NCI-H1105 treated with DMSO at 0.1 percent for 48 hours (cell line): Measurements from ENCODE around the gene ANKFY1.
"Not testable (repeated sequence)": the region's sequence is repeated elsewhere in the genome, so short reads cannot be mapped to it uniquely, and the experiment has no call there.

Experiments
- DNase-seq: peaks from one replicate; lab custom pipeline; 2025; lab: John Stamatoyannopoulos, UW

ANKFY1 gene

DNA sequence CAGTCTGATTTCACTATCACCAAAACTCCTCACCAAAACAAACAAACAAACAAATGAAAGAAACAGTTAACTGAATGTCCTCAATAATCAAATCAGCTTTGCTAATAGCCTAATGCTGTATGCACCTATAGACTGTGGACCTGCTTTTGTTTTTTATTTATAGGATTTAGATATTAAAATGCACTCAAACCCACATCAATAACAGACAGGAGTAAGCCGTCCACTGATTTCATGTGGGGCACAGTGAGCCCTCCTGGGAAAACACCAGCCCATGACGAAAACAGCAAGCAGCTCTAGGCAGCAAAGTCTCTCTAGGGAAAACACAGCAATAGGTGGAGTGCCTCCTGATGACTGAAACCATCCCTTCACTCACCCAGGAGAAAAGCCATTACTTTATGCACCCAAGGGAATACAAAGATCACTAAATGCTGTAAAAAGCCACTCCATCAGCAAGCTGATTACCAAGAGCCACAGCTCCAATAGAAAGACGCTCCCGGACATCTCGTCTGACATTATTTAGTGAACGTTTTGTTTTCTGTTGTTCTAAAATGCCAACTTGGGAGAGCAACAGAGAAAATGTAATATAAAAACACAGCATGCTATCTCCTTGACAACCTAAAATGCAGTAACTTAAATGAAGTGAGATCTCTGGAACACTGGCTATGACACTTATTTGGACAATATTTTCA is 47.8 kb downstream of the ANKFY1 start:
- peak; percentile 64 for DNase-seq

DNA sequence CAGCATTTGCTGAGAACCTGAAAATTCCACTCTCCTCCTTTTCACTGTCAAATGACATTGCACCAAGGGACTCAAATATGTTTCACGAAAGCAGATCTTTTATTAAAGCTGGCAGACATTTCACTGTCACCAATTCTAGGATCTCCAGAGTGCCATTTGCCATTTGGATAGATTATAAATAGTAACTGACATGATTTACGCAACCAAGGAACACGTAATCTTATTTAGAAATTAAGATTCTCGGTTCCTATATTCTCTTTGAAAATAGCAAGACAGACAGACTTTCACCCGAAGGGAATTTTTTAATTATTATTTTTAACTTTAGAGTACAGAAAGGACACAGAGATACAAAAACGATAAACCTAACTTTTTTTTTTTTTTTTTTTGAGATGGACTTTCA is 49.6 kb downstream of the ANKFY1 start:
- no peak for DNase-seq

DNA sequence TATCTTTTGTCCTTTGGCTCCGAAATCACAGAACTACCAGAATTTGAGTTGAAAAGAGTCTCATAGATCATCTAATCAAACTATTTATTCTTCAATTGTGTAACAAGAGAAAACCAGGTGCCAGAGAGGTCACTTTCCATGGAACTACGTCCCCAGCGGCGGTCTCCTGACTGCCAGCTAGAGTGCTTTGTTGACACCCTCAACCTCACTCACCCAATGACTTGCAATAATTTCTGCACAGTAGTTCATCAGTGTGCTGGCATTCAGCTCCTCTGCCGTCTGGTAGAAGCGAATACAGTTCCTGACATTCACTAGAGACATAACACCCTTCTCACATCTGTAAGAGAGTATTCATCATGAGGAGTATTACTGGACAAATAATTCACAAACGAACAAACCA is 54.2 kb downstream of the ANKFY1 start:
- no peak for DNase-seq

GRCh38 chr17:4208238-4208637 is 55.5 kb downstream of the ANKFY1 start:
- DNase-seq, result no peak

GRCh38 chr17:4206962-4207361 is 56.8 kb downstream of the ANKFY1 start:
- no peak for DNase-seq

DNA sequence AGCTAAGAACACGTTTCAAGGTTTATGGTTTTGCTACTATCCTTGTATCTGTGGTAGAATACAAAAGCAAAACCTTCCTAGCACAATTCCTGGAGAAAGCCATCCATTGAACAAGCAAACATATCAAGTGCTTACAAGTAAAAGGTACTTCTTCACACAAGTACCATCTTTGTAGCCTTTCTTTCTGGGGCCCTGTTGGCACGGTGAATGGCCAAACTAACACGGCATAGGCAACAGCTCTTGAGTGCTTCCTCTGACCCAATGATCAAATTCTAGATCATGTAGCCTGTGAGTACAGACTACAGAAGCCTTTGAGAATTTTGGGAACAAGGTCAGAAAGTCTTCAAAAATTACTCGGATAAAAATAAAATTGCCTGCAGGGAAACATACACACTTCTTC is 57.9 kb downstream of the ANKFY1 start:
- no peak for DNase-seq

DNA sequence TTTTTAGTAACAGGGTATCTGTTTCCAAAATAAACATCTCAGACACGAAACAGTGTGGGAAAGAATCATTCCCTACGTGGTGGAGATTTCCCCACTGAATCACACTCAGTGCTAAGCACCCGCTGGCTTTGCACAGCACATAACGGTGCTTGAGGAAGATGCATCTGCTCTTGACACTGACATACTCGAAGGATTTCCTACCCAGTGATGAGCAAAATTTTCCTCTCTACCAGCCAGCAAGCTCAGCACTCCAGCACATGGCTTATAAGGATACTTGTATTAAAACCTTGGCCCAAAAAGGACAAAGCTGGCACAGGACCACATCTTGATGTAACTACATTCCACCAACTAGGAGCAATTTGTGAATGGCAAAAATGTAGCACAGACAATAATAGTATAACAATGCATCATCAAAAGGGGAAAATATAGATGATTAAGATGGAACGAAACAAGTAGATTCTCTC is 59.0 kb downstream of the ANKFY1 start:
- DNase-seq, result no peak

DNA sequence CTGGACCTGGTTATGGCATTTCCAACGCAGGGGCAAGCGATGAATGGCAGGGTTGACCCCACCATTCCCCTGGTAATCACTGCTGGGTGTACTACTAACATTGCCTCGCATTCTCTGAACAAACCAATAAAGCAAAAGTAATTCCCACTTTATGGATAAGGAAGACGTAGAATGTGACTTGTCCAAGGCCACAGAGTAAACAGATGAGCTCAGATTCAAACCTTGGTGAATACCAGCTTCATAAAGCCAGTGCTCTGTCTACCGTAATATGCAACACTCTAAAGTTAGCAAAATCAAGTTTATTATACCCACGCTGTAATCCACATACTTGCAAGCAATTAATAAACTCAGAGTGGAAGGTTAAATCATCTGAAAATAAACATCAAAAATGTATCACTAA is 59.6 kb downstream of the ANKFY1 start:
- DNase-seq, result no peak

GRCh38 chr17:4201226-4201625 is 62.6 kb downstream of the ANKFY1 start:
- DNase-seq, result no peak

DNA sequence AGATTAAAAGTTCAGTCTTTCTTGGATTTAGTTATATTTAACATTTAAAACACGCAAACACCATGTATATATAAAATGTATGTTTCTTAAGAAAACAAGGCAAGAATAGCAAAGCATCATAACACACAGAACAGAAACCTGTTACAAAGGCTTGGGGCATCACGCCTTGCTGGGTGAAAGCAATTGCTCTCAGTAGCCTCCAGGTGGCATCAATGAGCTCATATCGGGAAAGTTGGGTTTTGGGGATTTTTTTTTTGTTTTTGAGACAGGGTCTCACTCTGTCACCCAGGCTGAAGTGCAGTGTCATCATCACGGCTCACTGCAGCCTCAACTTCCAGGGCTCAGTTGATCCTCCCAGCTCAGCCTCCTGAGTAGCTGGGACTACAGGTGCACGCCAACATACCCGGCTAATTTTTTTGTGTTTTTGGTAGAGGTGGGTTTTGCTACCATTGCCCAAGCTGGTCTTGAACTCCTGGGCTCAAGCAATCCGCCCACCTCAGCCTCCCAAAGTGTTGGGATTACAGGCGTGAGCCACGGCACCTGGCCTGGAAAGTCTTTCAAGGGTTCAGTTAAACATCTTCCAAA is 63.9 kb downstream of the ANKFY1 start:
- peak; percentile 55 for DNase-seq

DNA sequence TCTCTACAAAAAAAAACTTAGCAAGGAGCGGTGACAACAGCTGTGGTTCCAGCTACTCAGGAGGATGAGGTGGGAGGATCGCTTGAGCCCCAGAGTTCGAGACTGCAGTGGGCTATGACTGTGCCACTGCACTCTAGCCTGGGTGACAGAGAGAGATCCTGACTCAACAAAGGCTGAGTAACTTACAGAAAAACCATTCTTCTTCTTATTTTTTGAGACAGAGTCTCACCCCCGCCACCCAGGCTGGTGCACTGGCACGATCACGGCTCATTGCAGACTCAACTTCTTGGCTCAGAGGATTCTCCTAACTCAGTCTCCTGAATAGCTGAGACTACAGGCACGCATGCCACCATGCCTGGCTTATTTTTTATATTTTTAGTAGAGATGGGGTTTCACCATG is 64.8 kb downstream of the ANKFY1 start:
- DNase-seq, result no peak

DNA sequence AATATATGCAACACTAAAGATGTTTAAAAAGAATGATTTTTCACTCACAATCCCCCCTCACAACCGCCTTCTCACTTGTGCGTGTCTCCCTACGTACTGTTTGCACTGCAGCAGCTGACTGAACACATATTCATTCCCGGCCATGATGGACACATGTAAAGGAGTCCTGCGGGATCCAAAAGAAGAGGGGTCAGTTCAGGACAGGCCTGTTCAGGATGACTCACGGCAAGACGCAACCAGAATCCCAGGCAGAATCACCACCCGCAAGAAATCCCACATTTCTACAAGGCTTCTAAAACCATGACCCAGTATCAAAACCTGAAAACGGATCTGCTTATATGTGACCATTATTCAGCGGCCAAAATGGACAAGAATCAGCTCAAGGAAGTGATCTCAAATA is 68.5 kb downstream of the ANKFY1 start:
- DNase-seq, result no peak

GRCh38 chr17:4194796-4195195 is 69.0 kb downstream of the ANKFY1 start:
- no peak for DNase-seq

GRCh38 chr17:4190791-4191190 is 73.0 kb downstream of the ANKFY1 start:
- not testable (repeated sequence) for DNase-seq

GRCh38 chr17:4189280-4189679 is 74.5 kb downstream of the ANKFY1 start:
- DNase-seq, result no peak

DNA sequence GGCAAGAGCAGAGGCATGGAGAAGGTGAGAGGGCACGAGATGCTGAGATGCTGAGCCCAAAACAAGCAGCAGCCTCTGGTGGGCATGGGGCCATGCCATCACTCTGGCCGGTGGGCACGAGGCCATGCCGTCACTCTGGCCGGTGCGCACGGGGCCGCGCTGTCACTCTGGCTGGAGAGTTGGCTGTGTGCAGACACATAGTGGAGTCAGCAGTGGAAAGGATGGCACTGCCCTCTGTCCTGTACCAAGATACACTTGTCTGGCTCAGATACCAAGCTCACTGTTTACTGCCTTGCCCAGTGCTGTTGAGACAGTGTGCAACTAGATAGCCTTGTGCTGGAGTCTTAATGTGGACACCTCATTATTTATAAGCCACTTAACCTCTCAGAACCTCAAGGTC is 75.7 kb downstream of the ANKFY1 start:
- DNase-seq, result no peak

- DNase-seq, result no peak
Measured at GRCh38 chr17:4187076-4187475, 76.7 kb downstream of the ANKFY1 start.

DNA sequence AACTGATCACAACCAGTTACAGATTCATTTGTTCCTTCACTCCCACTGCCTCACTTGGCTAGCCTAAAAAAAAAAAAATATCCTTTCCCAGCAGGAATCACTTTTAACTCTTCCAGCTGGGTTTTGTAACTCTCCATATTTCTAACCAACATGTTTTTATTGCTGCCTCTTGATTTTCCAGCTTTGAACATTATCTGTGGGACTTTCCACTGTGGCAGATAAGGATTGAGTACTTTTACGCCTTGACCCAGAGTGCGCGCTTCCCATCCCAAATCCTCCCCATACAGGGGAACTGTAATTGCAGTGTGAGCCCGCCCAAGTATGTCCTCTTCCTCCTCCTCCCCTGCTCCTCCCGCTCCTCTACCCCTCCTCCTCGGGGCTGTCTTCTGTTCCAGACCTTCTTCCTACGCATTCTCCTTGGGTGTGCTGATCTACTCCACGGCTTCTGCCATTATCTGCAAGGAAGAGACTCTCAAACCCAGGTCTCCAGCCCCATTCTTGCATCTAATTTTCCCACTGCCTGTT is 77.4 kb downstream of the ANKFY1 start:
- no peak for DNase-seq

DNA sequence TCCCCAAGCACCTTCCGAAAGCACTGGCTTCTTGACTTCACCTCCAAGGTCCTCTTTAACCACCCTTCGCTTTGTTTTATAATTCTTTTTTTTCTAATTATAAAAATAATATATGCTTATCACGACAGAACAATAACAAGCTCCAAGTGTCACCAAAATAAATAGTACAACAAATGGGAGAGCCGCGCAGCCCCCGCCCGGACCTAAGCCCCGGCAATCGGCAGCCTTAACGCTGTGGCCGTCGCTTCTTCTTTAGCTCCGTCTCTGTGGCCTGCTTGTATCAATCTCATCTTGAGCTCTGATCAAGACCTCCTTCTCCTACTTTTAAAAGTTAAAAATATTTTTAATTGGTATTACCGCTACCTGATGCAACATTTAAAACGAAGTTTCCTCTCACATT is 78.1 kb downstream of the ANKFY1 start:
- DNase-seq, result no peak

DNA sequence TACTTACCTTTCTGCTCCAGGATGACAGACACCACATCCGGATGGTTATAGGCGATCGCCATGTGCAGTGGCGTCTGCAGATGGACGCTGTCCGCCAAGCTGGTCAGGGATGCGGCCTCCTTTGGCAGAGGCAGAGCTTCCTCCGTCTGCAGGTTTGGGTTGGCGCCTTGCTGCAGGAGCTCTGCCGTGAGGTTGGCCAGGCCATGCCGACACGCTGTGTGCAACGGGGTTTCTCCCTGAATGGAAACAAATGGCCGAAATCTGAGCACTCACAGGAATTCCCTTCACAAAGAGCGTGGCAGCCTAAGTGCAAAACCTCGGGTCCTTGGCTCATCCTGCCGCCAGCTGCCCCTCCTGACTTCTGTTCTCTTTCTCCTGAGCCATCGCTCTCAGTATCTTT is 79.0 kb downstream of the ANKFY1 start:
- no peak for DNase-seq

DNA sequence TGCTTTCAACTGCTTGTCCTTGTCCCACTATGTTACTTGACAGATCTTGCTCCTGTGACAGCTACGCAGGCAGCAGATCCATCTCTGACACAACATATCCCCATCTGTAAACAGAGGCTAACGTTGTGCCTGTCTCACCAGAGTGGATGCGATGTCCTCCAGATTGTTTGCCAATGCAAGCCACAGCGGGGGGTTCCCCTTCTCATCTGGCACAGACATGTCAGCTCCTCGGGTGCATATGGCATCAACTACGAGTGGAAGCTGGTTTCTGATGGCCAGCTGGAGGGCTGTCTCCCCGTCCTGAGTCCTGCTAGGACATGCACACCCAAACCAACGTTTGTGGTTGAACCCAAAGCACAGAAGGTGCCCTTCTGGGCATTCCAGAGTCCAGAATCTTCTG is 81.7 kb downstream of the ANKFY1 start:
- DNase-seq, result no peak

GRCh38 chr17:4180791-4181190 is 83.0 kb downstream of the ANKFY1 start:
- DNase-seq, result no peak

DNA sequence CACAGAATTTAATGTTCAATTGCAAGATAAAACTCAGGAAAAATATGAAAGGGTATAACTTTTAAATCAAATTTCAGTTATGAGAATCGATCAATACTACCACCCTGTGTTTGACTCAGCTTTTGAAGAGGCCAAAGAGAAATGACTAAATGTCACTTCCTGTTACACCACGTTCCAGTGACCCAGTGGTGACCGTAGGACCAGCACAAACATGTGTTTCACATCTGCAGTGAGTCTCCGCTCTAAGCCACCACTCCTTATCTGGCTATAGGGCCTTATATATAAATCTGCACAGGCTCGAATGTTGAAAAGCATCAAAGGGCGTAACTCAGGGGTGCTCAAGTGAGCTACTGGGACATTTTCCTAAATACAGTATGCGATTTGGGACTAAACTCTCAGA is 84.7 kb downstream of the ANKFY1 start:
- no peak for DNase-seq

DNA sequence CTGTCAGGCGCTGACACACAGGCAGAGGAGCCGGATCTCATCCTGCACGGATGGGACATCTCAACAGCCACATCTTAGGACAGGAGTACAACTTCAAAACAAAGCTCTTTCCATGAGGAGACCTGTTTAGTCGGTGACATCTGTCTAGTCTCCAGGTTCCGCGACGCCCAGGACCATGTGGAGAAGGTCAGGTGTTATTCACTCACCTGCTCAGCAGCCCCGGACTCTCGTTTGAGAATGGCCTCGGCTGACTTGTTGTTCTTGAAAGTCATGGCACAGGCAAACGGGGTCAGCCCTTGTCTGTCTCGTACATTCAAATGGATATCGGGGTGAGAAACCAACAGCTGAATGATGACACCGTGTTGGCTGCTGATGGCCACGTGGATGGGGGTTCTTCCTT is 85.1 kb downstream of the ANKFY1 start:
- no peak for DNase-seq
